ENCODE measurements around the gene KCNMB1. TPM values are rescaled to one million over a fixed set of nuclear protein-coding genes. Genes with fewer than 3 reads are reported as not detected.

The KCNMB1 gene
- total and polyA plus RNA-seq, 2 donors (not counting 3 experiments of a cell fraction or from before 2014, with no cell fraction given): 0.15 to 0.29 TPM

DNA sequence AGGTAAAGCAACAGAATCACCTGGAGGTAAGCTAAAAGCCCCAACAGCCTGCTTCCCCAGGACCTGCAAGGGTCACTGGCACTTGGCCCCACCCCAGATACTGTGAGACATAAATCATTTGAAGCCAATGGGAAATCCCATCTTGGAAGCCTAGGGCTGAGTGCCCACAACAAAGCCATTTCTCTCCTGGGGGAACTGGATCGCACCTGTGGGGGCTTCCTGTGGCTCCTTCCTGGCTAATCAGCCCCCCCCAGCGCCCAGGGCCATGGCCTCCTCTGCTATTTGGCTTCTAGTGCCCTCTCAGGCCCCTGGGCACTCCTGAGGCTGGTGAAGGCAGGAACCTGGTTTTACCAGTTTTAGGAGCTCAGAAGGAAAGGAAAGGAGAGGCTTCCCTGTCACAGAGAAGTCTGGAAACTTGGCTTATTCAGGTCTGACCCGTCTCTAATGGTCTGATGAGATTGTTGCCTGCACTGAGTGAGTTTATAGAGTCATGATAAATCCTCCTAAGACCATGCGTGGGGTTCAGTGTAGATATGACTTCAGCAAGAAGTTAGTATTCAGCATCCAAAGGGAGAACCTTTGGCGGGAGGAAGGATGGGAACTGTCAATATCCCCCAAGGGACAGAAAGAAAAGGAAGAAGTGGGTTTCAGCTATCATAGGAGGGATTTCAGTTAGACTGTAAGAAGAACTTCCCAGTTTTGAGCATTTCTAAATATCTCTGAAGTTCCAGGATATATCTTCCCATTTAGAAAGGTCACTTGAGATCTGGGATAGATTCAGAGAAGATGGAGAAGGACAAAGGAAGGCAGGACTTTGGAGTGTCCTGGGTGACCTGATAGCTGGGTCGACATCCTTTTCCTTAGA is 1.2 kb downstream of the KCNMB1 start:
- Histone ChIP-seq H3K27ac (ENCODE audit: insufficient read depth, low read depth, low read length) (no peak overlapping the region), H3K4me2 (ENCODE audit: insufficient read depth, low read length) (no peak overlapping the region), H3K79me2 (ENCODE audit: control insufficient read depth, insufficient read depth, low read length) (no peaks in the 10 kb centered on the region), H3K9me3 (replicated peaks; ENCODE audit: control insufficient read depth, insufficient read depth, low read length) (no peaks in the 10 kb centered on the region), H3K4me1 (ENCODE audit: control insufficient read depth, extremely low read depth, insufficient read depth, low read length) (peaks cover 6% of the 10 kb centered on the region), H2AFZ (ENCODE audit: low read depth, low read length) (no peak overlapping the region), H3K4me3 (replicated peaks in 1 of 3; ENCODE audit: insufficient read depth in 1 of 3, low read depth in 1 of 3, low read length in 3 of 3) (no peak overlapping the region), H4K20me1 (replicated peaks; ENCODE audit: control insufficient read depth, extremely low read depth, insufficient read depth, low read length) (no peaks in the 10 kb centered on the region), H3K9ac (replicated peaks; ENCODE audit: extremely low read depth, insufficient read depth, low read length) (no peak overlapping the region), H3K9me1 (replicated peaks; ENCODE audit: control insufficient read depth, extremely low read depth, insufficient read depth, low read length) (no peaks in the 10 kb centered on the region), H3K36me3 (ENCODE audit: control insufficient read depth in 2 of 2, extremely low read depth in 1 of 2, insufficient read depth in 2 of 2, low read length in 2 of 2) (no peaks in the 10 kb centered on the region), H3K27me3 (ENCODE audit: control insufficient read depth in 2 of 2, insufficient read depth in 2 of 2, low read length in 2 of 2) (no peaks in the 10 kb centered on the region)
- no peak for TF ChIP-seq POLR2AphosphoS5 (IDR thresholded peaks at IDR 0.05; ENCODE audit: insufficient read depth, low read depth, low read length)
- TF ChIP-seq, protein P1, sequence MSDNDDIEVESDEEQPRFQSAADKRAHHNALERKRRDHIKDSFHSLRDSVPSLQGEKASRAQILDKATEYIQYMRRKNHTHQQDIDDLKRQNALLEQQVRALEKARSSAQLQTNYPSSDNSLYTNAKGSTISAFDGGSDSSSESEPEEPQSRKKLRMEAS (IDR thresholded peaks at IDR 0.05; ENCODE audit: insufficient read depth, insufficient read length): no peak
- no peak for TF ChIP-seq JUN (IDR thresholded peaks at IDR 0.05; ENCODE audit: borderline replicate concordance, insufficient read depth, insufficient read length, low read depth)
- TF ChIP-seq GATA2 (IDR thresholded peaks at IDR 0.05; ENCODE audit: insufficient read depth, insufficient read length, low read depth, low read length): no peak
- no peak for TF ChIP-seq FOS (IDR thresholded peaks at IDR 0.05; ENCODE audit: borderline replicate concordance, insufficient read depth, low read length)
- TF ChIP-seq, protein P2, sequence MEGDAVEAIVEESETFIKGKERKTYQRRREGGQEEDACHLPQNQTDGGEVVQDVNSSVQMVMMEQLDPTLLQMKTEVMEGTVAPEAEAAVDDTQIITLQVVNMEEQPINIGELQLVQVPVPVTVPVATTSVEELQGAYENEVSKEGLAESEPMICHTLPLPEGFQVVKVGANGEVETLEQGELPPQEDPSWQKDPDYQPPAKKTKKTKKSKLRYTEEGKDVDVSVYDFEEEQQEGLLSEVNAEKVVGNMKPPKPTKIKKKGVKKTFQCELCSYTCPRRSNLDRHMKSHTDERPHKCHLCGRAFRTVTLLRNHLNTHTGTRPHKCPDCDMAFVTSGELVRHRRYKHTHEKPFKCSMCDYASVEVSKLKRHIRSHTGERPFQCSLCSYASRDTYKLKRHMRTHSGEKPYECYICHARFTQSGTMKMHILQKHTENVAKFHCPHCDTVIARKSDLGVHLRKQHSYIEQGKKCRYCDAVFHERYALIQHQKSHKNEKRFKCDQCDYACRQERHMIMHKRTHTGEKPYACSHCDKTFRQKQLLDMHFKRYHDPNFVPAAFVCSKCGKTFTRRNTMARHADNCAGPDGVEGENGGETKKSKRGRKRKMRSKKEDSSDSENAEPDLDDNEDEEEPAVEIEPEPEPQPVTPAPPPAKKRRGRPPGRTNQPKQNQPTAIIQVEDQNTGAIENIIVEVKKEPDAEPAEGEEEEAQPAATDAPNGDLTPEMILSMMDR (IDR thresholded peaks at IDR 0.05; ENCODE audit: extremely low read depth in 1 of 2, insufficient read depth in 1 of 2, low read depth in 1 of 2, low read length in 2 of 2): no peak
- TF ChIP-seq MYC (IDR thresholded peaks at IDR 0.05; ENCODE audit: low read depth, low read length): no peak
- TF ChIP-seq EZH2 (IDR thresholded peaks at IDR 0.05; ENCODE audit: borderline replicate concordance, low read depth, low read length, severe bottlenecking): no peak
- TF ChIP-seq POLR2A (IDR thresholded peaks at IDR 0.05; ENCODE audit: low read depth, low read length): no peak
- DNase-seq (ENCODE audit: low read depth, low spot score) (no peak), FAIRE-seq (no peak)
- CTCF ChIA-PET: interaction anchor here (0.9 to 1.4 kb wide), 2 partner anchors 47 to 162 kb away, joined by 3 read pairs; no protein-coding TSS in a partner anchor
- POLR2A ChIA-PET: no interaction called here
- BruUV-seq (replicated peaks): no TSS peak
- dilution Hi-C loops (cut with MboI; ENCODE audit: extremely low pct_ligation_motif_present, low sequenced_read_pairs): no loop called here
- intact Hi-C loops (cut with micrococcal nuclease): no loop called here

All from endothelial cell of umbilical vein (primary cell).